DMS 273 (cell line): Measurements from ENCODE around the gene ZNF615.
"Not testable (repeated sequence)": the region's sequence is repeated elsewhere in the genome, so short reads cannot be mapped to it uniquely, and the experiment has no call there.

Experiments used
- DNase-seq: peaks from one replicate; lab custom pipeline; 2025; ENCODE audit not compliant: unreplicated experiment; lab: John Stamatoyannopoulos, UW

ZNF615 gene

DNA sequence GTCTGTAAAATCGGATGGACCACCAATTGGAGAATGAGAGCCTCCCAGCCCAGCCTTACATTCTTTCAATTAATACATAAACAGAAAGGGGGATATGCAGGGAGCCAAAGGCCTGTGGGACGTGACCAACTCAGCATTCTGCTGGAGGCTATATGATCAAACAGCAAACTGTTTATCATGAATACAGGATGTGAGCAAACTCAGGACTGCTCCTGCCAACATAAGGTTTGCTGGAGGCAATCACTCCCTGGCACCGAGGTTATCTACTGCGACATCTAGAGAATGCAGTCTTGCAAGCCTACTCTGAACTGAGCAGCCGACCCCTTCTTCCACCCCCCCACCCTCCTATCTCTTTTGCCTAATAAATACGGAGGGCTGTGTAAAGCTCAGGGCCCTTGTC lies 27.1 kb downstream of the ZNF615 start:
- not testable (repeated sequence) for DNase-seq

DNA sequence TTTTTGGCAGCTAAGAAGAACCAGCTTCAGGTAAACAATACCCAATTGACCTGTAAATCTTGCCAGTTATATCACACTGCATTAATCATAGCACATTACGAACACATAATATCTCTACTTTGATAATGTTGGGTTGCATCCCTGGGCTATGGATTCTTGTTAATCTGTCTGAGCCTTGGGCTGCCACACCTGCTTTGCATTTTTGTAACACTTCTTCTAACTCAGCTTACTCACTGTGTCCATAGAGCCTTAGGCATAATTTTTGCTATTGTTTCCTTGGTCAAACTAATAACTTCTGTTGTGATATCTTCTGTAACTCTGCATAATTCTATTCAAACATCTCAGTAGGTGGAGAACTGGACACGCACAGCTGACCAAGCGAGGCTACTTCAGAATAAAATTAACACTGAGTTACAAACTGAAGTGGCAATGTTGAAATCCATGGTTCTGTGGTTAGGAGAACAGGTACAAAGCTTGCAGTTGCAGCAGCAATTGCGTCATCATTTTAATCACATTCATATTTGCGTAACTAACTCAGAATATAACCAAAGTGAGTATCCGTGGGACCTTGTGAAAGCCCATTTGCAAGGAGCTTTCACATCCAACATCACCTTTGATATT lies 27.8 kb downstream of the ZNF615 start:
- DNase-seq, result no peak

DNA sequence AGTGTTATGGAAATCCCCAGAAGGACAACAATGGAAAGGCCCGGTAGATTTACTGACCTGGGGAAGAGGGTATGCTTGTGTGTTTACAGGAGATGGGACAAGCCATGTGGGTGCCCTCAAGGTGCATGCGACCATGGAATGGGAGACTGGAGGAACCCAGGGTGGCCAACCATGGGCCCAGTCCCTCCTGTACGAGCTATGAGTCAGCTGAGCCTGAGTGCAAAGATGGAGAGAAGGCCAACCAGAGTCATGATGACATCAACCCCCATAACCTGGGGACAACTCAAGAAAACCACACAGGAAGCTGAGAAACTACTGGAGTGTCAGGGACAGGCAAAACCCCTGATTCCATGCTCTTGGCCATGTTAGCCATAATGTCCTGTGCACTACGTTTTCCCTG lies 29.1 kb downstream of the ZNF615 start:
- no peak for DNase-seq

- no peak for DNase-seq
Observed at GRCh38 chr19:51977346-51977745, 30.7 kb downstream of the ZNF615 start.

DNA sequence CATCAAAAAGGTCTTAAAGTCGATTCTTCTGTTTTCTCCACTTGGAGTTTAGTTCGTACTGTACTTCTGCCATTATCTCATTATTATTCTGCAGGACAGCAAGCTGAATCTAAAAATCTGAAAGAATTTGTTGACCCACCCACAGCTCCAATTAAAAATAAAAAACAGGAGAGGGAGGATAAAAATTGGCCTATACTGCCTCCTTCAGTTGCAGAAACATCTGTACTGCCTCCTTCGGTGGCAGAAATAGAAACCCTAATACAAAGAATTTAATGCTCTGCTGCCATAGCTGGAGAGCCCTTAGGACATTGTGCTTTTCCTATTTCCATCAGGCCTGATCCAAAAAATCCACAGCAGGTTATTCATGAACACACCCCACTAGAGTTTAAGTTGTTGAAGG lies 31.2 kb downstream of the ZNF615 start:
- no peak for DNase-seq

GRCh38 chr19:51975787-51976186 lies 32.2 kb downstream of the ZNF615 start:
- not testable (repeated sequence) for DNase-seq

GRCh38 chr19:51971624-51972023 lies 36.4 kb downstream of the ZNF615 start:
- DNase-seq, result peak; percentile 33

- no peak for DNase-seq
Observed at GRCh38 chr19:51970718-51971117, 37.3 kb downstream of the ZNF615 start.

DNA sequence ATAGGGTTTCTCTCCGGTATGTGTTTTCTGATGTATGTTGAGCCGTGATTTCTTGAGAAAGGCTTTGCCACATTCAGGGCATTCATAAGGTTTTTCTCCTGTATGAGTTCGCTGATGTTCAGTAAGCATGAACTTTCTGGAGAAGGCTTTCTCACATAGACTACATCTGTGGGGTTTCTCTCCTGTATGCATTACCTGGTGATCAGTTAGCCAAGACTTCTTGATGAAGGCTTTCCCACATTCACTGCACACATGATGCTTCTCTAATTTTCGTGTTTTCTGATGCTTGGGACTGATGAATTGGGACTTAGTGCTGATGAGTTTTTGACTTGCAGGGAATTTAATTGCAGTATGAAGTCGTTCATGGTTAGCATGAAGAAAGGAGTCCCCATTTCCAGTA lies 42.4 kb downstream of the ZNF615 start:
- DNase-seq, result no peak

- not testable (repeated sequence) for DNase-seq
Observed at GRCh38 chr19:51960621-51961233, 47.3 kb downstream of the ZNF615 start.

DNA sequence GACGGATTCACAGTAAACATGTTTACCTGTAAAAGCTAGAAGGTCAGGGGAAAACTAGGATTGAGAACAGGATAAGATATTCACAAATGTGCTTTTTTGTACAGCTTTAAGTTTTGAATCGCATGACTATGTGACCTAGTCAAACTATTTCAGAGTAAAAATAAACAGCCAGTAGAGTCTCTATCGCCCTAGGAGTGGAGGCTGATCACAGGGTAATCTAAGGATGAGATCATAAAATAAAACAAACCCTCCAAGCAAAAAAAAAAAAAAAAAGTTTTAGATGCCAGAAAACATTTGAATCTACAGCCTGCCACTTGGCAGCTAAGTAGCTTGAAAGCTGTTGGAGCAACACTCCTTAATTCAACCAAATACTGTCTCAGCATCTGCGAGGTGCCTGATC lies 48.2 kb downstream of the ZNF615 start:
- DNase-seq, result no peak

GRCh38 chr19:51957846-51958245 lies 50.2 kb downstream of the ZNF615 start:
- not testable (repeated sequence) for DNase-seq

DNA sequence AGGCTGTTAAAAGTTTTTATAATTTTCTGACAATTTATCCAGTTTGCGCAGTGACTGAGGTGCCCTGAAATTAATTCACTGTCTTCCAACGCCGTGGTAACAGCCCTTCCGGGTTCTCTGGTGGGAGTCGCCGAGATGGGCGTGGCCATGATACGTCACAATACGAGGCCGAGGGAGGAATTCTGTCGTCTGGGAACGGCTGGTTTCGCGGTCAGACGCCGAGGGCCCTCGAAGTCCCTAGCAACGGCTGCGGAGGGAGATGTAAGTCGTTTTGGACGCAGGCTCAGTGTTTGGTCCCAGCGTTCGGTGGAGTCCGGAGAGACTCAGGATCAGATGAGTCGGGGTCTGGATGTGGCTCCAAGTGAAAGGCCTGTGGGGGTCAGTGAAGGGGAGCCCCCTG lies 59.0 kb downstream of the ZNF615 start:
- DNase-seq, result no peak

- no peak for DNase-seq
Observed at GRCh38 chr19:51946602-51947001, 61.4 kb downstream of the ZNF615 start.

GRCh38 chr19:51944798-51945552 lies 63.0 kb downstream of the ZNF615 start:
- no peak for DNase-seq
